ENCODE data around the gene CLCA1.
"Not testable (repeated sequence)": the region's sequence is repeated elsewhere in the genome, so short reads cannot be mapped to it uniquely, and the experiment has no call there.

The CLCA1 gene

DNA sequence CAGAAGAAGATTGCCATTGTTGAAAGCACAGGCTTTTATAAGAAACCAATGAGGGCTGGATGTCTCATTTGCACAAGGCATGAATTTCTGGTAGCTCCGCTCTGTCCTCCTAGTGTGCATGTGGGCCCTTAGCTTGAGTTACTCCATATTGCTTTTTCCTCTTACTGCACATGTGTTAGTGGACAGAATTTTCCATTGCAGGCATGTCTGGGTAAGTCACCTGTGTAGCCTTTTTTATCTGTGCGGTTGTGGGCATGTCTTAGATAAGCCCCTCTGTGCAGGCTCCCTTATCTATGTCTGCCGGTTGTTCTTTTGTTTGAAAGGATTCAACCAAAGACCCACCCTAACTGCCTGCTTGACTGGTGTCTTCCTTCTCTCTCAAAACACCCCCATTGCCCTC lies 7.2 kb upstream of the CLCA1 start:
- DNase-seq (ENCODE audit: low spot score) = no peak

DNA sequence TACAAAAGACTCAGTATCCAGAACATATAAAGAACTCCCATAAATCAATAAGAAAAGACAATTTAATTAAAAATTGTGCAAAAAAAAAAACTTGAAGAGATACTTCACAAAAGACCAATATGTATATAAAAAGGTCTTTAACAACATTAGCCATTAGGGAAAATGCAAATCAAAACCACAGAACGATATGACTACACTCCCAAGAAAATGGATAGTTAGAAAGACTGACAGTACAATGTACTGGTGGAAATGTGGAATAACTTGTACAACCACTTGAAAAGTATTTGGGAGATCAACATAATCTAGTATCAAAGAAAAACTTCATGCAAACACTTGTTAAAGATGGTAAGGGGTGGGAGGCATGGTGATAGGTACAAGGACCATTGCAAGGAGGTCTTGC lies 3.9 kb upstream of the CLCA1 start:
- DNase-seq (ENCODE audit: low spot score) = no peak

DNA sequence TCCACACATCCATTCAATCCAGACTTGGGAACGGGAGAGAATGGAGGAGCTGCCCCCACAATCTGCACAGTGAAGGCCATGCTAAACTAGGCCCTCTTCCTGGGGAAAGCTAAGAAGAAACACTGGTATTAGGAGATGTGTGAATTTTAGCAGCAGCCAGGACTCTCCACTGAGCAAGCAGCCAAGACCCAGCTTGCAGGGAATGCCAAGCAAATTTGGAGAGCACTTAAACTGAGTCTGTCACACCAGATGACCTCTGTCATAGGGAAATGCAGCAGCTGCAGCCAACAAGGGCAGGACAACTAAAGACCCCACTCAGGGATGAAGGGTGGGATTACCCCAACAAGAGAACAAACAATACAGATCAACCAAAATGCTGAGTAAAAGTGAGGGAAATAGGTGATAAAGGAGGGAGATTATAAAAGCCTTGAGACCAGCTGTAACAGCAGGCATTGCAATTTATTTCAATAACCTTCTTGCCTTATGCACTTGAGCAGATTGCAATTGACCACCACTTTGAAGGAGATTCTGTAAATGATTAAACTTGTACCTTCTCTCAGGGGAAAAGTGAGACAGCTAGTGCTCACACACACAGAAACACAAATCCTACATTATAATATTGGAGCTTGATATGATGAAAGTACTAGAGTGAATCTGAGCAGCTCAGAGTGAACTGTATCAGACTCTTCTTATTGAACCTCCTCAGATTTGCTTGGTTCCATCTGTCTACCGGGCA lies 2.5 kb upstream of the CLCA1 start:
- no peak for DNase-seq (ENCODE audit: low spot score)

DNA sequence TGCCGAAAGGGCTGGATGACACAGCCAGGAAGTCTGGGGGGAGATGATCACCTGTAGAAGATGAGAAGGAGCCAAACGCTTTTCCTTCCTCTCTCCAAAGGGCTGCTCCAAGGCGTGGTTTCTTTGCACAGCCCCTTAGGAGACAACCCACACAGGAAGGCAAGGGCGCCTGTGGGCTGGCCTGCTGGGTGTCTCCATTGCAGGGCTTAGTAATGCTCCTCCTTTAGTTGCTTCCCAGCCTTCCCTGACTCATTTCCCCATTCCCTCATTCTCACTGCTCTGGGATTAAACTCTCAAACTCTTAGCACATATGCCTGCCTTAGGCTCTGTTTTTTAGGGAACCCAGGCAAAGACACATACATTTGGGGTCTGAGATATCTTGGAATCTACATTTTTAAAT lies 1.7 kb upstream of the CLCA1 start:
- DNase-seq (ENCODE audit: low spot score) = peak; percentile 9

DNA sequence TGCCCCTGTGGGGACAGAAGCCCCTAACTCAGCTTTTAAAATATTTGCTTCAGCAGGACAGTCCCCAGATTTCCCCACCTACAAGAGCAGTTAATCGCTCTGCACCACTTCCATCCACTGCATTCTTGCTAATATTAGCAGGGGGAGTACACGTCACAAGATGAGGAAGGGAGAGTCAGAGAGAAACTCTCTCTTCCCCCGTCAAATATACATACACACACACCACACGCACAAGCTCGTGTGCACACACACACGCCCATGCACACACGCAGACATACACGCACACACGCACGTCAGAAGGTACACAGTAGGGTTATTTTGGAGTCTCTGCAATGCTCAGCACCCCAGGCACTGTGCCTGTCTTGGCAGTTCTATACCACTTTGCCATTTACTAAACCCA lies 2.1 kb downstream of the CLCA1 start:
- no peak for DNase-seq (ENCODE audit: low spot score)

DNA sequence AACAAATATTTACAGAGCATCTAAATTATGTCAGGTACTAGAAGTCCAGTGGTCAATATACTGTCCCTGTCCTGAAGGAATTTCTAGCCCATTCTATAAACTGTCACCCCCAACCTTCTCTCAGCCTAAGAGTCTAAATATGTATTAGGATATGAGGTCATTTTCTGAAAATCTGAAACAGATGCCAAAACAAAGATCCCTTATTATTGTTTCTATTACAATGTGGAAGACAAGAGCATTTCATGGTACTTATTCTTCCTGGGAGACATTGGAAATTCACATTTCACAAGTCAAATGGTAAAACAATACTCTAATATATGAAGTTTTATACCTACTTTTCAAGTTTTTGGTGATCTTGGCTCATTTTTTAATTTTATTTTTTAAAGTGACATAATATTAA lies 2.6 kb downstream of the CLCA1 start:
- DNase-seq (ENCODE audit: low spot score) = no peak

DNA sequence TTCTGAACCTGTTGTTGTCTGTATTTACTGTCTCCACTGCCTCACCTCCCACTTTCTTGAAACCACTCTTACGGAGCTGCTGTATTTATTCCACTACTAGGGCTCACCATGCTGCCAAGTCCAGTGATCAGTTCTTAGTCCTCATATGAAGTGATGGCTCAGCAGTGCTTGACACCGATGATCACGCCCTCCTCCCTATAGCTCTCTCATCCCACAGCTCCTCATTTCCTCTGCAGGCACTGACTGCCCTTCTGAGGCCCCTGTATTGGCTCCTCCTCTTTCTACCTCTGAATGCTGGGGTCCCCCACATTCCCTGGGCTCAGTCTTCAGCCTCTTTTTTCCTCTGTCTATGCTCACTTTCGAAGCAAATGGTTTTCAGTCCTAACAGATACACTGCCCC lies 3.4 kb downstream of the CLCA1 start:
- DNase-seq (ENCODE audit: low spot score) = no peak

DNA sequence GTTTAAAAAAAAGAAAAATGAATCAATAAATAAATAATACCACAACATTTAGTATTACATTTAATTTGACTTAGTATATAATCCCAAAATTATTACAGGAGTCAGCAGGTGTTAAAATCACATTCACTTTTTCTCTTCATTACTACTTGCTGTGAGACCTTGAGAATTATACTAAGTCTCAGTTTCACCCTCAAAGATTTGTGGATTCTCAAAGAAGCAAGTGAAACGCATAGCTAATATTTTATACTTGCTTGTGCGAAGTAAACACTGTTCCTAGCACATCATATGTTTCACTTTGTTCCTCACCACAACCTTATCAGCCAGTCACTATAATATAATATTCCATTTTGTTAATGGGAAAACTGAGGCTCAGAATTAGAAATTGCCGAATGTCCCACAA lies 4.0 kb downstream of the CLCA1 start:
- no peak for DNase-seq (ENCODE audit: low spot score)

DNA sequence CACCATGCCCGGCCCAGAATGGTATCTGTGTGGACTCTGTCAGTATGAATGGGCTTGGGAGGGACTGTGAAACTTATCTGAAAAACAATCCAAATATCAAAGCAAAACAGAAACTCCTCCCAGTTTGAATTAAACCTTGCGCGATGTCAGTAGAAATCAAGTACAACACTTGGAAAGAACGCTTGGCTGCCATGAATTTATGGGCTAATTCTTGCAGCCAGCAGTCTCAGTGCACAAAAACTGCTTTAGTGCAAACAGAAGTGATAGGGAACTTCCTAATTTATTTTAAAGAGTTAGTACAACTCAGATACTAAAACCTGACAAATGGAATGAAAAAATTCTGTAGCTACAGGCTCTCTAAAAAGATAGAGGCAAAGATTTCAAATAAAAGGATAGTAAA lies 8.5 kb downstream of the CLCA1 start:
- no peak for DNase-seq (ENCODE audit: low spot score)

DNA sequence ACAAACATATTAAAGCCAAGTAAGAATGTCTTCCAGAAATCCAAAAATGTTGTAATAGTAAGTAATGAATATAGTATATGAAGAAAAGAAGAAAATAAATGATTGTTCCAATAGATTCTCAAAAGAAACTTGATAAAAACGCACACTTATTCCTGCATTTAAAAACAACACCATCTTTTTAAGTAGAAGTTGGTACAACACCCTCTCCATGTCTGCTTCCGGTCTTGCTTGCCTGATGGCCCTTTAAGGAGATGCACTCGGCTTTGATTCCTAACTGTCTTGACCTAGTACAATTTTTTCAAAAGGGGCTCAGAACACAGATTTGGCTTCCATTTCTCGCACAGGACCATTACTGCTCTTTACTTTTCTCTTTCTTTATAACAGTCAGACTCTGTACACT lies 9.0 kb downstream of the CLCA1 start:
- DNase-seq (ENCODE audit: low spot score) = no peak

DNA sequence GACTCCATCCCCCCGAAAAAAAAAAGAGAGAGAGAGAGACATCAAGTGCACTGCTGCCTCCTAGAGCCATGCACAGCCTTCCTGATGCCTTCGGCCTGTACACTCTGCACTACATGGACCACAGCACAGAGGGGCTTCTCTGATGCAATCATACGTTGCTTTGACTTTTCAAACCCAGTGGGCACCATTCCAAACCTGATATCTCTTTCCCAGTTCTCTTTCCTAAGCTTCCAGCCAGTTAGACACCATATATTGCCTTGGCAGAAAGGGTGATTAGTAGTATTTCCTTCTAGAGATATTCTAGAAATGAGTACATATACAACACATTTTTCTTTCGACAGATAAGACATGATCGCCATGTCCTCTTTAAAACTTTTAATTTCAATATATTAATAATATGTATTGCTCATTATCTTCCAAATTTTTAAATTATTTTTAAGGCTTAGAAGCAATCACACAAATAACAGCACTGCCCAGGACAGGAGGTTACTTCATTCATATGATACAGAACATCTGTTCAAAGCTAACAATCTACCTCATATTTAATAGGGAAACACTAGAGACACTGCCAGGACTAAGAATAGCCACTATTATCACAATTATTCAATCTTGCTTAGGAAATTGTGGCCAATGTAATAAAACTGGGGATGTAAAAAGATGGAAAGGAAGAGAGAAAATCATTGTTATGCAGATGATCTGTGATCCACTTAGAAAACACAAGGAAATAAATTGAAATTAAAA lies 9.9 kb downstream of the CLCA1 start:
- DNase-seq (ENCODE audit: low spot score) = no peak

DNA sequence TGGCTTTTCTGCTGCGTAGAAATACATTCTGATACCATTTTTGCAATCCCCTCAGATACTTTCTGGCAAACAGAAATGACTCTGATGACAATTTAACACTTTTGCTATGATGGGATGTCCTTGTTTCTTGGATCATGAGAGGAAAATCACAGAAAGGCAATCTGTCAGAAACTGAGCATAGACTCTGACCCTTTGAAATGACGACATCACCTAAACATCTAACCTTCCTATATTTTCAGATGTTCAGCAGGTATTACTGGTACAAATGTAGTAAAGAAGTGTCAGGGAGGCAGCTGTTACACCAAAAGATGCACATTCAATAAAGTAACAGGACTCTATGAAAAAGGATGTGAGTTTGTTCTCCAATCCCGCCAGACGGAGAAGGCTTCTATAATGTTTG lies 13.2 kb downstream of the CLCA1 start:
- no peak for DNase-seq (ENCODE audit: low spot score)

DNA sequence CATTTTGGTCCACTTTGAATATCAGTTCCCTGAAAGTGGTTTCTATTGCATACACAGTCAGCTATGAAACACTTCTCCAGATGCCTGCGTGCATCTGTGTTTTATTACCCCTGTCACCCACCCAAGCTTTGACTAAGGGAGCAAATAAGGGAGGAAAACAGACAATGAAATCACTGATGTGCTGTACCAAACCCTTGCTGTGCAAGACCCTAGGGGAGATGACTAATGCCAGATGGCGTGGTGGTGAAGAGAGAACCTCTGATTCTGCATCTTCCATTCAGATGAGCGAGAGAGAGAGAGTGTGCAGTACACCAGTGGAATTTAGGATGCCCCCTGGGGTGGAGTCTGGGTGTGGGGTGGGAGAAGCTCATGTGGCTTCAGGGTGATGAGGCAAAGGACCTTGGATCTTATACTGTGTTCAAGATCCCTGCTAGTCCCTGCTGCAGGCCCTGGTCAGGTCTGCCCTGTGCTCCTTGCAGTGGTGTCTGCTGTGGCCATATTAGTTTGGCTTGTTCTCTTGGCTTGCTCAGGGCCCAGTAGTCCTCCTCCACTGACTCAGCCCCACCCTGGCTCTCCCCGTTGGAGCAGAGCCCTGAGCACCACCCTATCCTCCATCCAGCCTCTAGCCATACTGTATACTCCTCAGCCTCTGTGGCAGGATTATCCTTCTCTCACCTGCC lies 18.5 kb downstream of the CLCA1 start:
- DNase-seq (ENCODE audit: low spot score) = no peak

DNA sequence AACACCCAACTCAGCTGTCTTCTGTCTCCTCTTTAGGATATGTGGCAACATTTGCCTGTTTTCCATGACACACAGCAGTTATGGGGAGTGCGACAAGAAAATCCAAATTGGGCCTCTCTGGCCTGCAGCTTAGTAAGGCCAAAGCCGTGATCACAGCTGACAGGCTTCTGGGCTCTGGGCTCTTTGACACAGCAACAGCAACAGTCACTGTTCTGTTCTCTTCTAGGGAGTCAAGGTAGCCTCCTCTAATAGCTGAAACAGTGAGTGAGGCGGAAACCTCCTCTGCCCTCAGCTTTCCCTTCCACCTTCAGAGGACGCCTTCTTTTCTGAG lies 19.0 kb downstream of the CLCA1 start:
- DNase-seq (ENCODE audit: low spot score) = no peak

DNA sequence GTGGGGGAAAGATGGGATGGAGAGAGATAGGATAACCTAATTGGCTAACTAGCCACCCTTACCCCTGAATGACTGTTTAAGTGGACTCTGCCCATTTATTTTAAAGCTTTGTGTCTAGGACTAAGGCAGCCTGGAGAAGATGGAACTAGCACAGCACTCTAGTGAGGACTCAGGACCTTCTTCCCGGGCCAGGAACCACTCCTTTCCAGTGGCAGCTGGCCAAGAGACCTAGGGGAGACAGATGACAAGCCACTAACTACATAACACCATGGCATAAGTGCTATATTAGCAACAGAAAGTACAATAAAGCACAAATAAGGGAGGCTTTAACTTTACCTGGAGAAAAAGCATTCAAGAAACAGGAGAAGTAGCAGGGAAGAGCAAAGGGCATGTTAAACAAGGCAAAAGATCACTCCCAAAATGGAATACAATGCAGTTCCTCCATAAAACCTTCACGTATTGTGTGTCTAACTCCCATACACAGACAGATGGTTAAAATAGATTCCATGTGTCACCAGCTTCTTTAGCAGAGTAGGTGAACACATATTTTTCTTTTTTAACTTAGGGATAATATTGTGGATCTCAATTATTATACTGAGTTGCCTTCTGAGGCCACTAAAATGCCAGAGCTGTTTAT lies 20.6 kb downstream of the CLCA1 start:
- no peak for DNase-seq (ENCODE audit: low spot score)

DNA sequence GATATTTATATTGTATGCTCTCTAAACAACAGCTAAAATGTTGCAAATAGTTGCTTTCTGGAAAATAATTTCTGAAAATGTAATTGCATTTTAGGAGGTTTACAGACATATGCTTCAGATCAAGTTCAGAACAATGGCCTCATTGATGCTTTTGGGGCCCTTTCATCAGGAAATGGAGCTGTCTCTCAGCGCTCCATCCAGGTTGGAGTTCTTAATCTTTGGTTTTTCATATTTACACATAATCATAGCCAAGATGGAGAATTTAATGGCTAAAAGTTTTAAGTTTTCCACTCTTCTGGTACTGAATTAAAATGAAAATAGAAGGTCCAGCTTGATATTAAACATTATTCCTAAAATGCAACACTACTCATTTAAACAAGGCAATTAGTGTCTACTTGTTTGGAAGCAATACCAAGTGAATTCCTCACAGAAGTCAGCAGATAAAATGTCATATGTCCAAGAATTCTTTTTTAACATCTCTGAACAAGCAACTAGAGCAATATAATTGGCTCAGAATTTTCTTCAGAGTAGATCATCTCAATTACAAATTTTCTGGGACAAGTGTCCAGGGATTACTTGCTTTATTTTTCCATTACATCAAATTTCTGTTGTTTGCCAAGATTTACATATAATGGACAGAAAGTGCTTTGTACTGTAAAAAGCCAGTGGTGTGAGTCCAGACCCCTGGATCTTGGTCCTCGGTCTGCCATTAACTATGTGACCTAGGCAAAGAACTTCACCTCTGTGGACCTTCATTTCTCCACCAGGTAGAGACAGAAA lies 22.6 kb downstream of the CLCA1 start:
- no peak for DNase-seq (ENCODE audit: low spot score)

DNA sequence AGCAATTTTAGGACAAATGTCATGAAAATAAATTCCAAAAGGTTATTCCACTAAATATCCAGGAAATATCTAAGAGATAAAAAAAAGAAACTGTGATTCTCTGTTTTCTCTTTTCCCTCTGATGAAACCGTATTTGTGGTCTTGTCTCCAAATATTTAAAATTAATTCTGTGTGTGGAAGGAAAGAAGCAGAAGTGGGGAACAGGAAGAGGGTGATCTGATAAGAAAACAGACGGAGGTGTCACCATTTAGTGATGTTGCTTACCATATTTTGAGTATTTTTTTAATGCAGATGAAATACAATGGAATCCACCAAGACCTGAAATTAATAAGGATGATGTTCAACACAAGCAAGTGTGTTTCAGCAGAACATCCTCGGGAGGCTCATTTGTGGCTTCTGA lies 29.6 kb downstream of the CLCA1 start:
- DNase-seq (ENCODE audit: low spot score) = no peak

DNA sequence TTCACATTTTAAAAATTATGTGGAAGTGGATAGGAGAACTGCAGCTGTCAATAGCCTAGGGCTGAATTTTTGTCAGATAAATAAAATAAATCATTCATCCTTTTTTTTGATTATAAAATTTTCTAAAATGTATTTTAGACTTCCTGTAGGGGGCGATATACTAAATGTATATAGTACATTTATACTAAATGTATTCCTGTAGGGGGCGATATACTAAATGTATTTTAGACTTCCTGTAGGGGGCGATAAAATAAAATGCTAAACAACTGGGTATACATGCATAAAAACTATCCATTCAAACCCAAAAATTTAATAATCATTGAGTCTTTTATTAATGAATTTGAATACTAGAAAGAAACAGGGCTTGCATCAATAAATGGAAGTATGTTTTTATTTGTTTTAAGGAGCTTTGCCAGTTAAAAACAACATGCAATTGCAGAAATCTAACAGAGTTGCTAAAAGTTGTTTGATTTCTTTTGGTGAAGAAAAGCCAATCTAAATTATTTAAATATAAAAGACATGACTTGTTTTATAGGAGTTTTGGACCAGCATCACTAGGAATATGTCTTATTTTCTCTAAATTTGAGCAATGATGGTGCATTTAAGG lies 31.4 kb downstream of the CLCA1 start:
- DNase-seq (ENCODE audit: low spot score) = no peak

DNA sequence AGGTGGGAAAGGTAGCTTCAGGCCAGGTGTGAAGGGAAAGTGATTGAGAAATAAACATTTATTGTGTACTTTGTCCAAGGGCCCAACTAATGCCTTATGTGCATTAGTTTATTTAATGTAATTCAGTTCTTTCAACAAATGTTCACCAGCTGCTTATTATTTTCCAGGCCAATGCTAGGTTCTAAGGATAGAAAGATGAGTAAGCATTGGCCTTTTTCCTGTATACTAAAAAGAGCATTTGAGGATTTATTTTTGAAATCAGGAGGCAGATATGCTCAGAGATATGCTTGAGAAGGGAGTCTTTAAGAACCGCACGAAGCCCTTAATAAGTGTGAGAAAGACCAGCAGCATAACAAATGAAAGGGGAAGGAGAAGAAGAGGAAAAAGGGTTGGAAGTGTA lies 32.0 kb downstream of the CLCA1 start:
- DNase-seq (ENCODE audit: low spot score) = no peak

DNA sequence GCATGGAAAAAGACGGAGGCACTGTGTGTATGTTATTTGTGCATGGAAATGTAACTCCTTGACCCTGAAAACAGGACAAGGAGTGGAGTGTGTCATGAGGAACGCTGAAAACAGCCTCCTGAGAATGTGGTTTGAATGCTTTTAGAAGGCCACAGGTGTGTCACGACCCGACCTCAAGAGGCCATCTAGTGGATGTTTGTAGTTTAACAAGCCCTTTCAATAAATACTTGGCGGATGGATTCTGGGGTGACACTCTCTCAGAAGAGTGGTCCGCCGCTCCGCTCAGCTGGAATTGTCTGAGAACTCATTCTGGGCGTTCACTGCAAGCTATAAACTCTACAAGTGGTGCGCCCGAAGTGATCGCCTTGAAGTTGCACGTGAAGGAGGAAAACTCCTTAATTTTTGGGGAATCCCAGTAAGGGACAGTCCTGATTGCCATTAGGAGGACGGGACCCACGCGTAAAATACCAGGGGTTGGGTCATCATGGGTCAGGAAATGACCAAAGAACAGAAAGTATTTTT lies 33.5 kb downstream of the CLCA1 start:
- DNase-seq (ENCODE audit: low spot score) = not testable (repeated sequence)

DNA sequence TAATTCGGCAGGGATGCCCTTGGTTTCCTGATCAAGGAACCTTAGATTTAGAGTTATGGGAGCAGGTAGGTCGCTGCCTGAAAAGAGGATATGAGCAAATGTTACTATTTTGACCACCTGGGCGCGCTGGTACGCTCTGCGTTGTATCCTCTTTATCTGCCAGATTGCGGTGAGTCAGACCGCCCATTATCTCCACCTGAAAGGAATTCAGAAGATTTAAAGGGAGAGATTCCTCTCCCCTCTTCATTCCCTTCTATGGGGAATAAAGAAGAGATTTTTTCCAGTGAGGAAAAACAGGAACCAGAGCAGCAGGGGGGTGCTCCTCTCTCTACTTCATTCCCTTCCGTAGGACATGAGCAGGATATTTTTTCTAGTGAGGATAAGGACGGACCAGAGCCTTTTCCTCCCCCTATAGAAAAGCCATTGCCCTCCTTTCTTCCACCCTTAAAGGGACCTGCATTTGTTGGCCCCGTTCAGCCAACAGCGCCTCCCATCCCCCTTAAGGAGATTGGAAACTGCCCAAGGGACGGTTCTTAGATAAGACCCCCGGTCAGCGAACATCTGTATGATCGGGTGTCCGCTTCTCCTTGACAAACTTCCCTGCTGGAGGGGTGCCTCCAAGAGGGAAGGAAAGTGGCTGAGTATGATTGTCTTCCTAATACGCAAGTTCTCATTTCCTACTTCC lies 34.1 kb downstream of the CLCA1 start:
- no peak for DNase-seq (ENCODE audit: low spot score)
